HG02571 (cell line): Measurements from ENCODE around the gene ARF4.

Experiments
- ATAC-seq: cut with Tn5 transposase; IDR thresholded peaks from one replicate; pipeline ENCODE4 v1.9.1; 2021; ENCODE audit warnings: mild to moderate bottlenecking, moderate library complexity; ENCODE audit not compliant: unreplicated experiment

ARF4 gene

GRCh38 chr3:57582474-57583168 is 14.5 kb downstream of the ARF4 start:
- no peak for ATAC-seq

GRCh38 chr3:57577801-57578200 is 19.3 kb downstream of the ARF4 start:
- ATAC-seq = no peak

GRCh38 chr3:57575966-57576626 is 21.0 kb downstream of the ARF4 start:
- ATAC-seq = no peak

- no peak for ATAC-seq
Observed at GRCh38 chr3:57572096-57572495, 25.0 kb downstream of the ARF4 start.

GRCh38 chr3:57570878-57571277 is 26.3 kb downstream of the ARF4 start:
- no peak for ATAC-seq

- no peak for ATAC-seq
Observed at GRCh38 chr3:57569859-57570450, 27.2 kb downstream of the ARF4 start.

GRCh38 chr3:57559526-57559925 is 37.6 kb downstream of the ARF4 start:
- ATAC-seq = no peak

- no peak for ATAC-seq
Observed at GRCh38 chr3:57557085-57557537, 40.0 kb downstream of the ARF4 start.

GRCh38 chr3:57556459-57557084 is 40.6 kb downstream of the ARF4 start:
- ATAC-seq = peak; percentile 27

- peak; percentile 84 for ATAC-seq
Observed at GRCh38 chr3:57555738-57556458, 41.2 kb downstream of the ARF4 start, which contains the start of gene PDE12. Gene PDE12 (plus strand): TSS chr3:57556274. CDS start chr3:57556380, 106 bp downstream.

GRCh38 chr3:57555306-57555705 is 41.8 kb downstream of the ARF4 start:
- no peak for ATAC-seq

- no peak for ATAC-seq
Observed at GRCh38 chr3:57546616-57547015, 50.5 kb downstream of the ARF4 start.

GRCh38 chr3:57545636-57546268 is 51.4 kb downstream of the ARF4 start:
- no peak for ATAC-seq

- ATAC-seq = no peak
Observed at GRCh38 chr3:57544181-57545125, 52.7 kb downstream of the ARF4 start, which contains the start of gene DNAH12. Gene DNAH12 (minus strand): TSS chr3:57544344. CDS start chr3:57542870, 1,474 bp downstream.

GRCh38 chr3:57538465-57538864 is 58.7 kb downstream of the ARF4 start:
- ATAC-seq = no peak

- ATAC-seq = no peak
Observed at GRCh38 chr3:57530071-57530608, 67.0 kb downstream of the ARF4 start.
